K562 (cell line): ENCODE measurements around the gene NEK1. TPM values are rescaled to one million over a fixed set of nuclear protein-coding genes. Genes with fewer than 3 reads are reported as not detected.

Experiments used
- ELK1 ChIP-seq: sonication (generic); formaldehyde crosslinking; IDR thresholded peaks from 2 replicates; pipeline ENCODE4 v1.8.1; 2022; ENCODE audit warnings: missing genetic modification reagents
- FOXJ2 ChIP-seq: fragments of 200-800 bp; sonication (Bioruptor generic); IDR thresholded peaks from 2 replicates; pipeline ENCODE4 v1.6.1; 2016; ENCODE audit warnings: missing genetic modification characterization, missing compliant biosample characterization
- HMGXB4 ChIP-seq: sonication (generic); formaldehyde crosslinking; IDR thresholded peaks from 2 replicates; pipeline ENCODE4 v1.8.1; 2023; ENCODE audit warnings: mild to moderate bottlenecking, missing genetic modification reagents
- HNRNPUL1 ChIP-seq: fragments of 200-400 bp; formaldehyde crosslinking; IDR thresholded peaks from 2 replicates; pipeline ENCODE4 v1.6.1; 2017; ENCODE audit warnings: low read length
- KDM1A ChIP-seq, 2 experiments: fragments of 450-650 bp; IDR thresholded peaks; 2 replicates each; pipeline ENCODE4 v1.6.1; 2016; ENCODE audit warnings: mild to moderate bottlenecking in 2 of 2
- MITF ChIP-seq: IDR thresholded peaks from 2 replicates; pipeline ENCODE4 v1.6.1; 2014; ENCODE audit warnings: antibody characterized with exemption
- NCOA1 ChIP-seq: fragments of 450-650 bp; IDR thresholded peaks from 2 replicates; pipeline ENCODE4 v1.6.1; 2016; ENCODE audit warnings: low read depth
- PKNOX1 ChIP-seq: fragments of 450-650 bp; IDR thresholded peaks from 2 replicates; pipeline ENCODE4 v1.6.1; 2016
- TAF15 ChIP-seq: fragments of 200-400 bp; formaldehyde crosslinking; IDR thresholded peaks from 2 replicates; pipeline ENCODE4 v1.6.1; 2017; ENCODE audit warnings: mild to moderate bottlenecking, low read depth, low read length, moderate library complexity
- TGIF2 ChIP-seq: sonication (generic); formaldehyde crosslinking; IDR thresholded peaks from 2 replicates; pipeline ENCODE4 v1.8.1; 2022; ENCODE audit warnings: mild to moderate bottlenecking, missing genetic modification reagents, moderate library complexity
- XRCC5 ChIP-seq: fragments of 200-400 bp; formaldehyde crosslinking; IDR thresholded peaks from 2 replicates; pipeline ENCODE4 v1.6.1; 2017; ENCODE audit warnings: low read depth, mild to moderate bottlenecking, low read length
- ZBTB43 ChIP-seq: sonication (generic); formaldehyde crosslinking; IDR thresholded peaks from 2 replicates; pipeline ENCODE4 v1.8.0; 2023; ENCODE audit warnings: mild to moderate bottlenecking, missing genetic modification reagents
- ZFPM2 ChIP-seq: fragments of 250-450 bp; sonication (Bioruptor Pico); IDR thresholded peaks from 2 replicates; pipeline ENCODE4 v1.5.1; 2022; ENCODE audit warnings: mild to moderate bottlenecking
- ZKSCAN1 ChIP-seq: fragments of 150-350 bp; IDR thresholded peaks from 2 replicates; pipeline ENCODE4 v1.6.1; 2016; ENCODE audit warnings: low read depth, low read length
- ZNF436 ChIP-seq: fragments of 250-450, 450-650 bp; sonication (Bioruptor Pico); formaldehyde crosslinking; IDR thresholded peaks from 2 replicates; pipeline ENCODE4 v1.7.0; 2020; ENCODE audit warnings: mild to moderate bottlenecking
- ZNF518B ChIP-seq: fragments of 250-450 bp; sonication (Bioruptor Pico); IDR thresholded peaks from 2 replicates; pipeline ENCODE4 v1.5.0; 2021; ENCODE audit warnings: mild to moderate bottlenecking, moderate library complexity
- polyA plus RNA-seq, 8 experiments: library from polyadenylated mRNA; depleted of rRNA in 4 of 8; stranded (reverse) in 5 of 8; unstranded in 3 of 8; fragments of >200 nt; fragmentation: Nextera tagmentation in 2 of 8; fragmentation: Illumina TruSeq in 1 of 8; extraction: Ambion mirVana in 2 of 8; extraction: Trizol in 1 of 8; gene quantifications; 2 replicates each; pipeline versions ENCODE4 v1.2.1 to v1.2.3, GENCODE V29; 2011 to 2014; ENCODE audit warnings: inconsistent platforms in 1 of 8, missing spikeins in 1 of 8
- total RNA-seq, 7 experiments: library from RNA; depleted of rRNA in 6 of 7; stranded (reverse); fragments of >200 nt in 6 of 7; fragmentation: Illumina TruSeq in 2 of 7; extraction: Trizol in 2 of 7; gene quantifications; 2 replicates each; pipeline versions ENCODE4 v1.2.1 to v1.2.3, GENCODE V29; 2011 to 2021; ENCODE audit warnings: low replicate concordance in 1 of 7

The NEK1 gene
- total and polyA plus RNA-seq, 9 of the 15 experiments (the other 6 are each of a cell fraction or from before 2014, with no cell fraction given): 6.2 to 15.7 (median 10.3) TPM

GRCh38 chr4:169619958-169620879 lies 7.8 kb upstream of the NEK1 start, which contains the start of gene CLCN3 (continued):
- no peak for TF ChIP-seq FOXJ2 (tag)
- no peak for TF ChIP-seq ZKSCAN1
- 0 out of 2 replicates have a peak, but pooled peaks have one; percentile 14 for TF ChIP-seq XRCC5
- TF ChIP-seq PKNOX1: peak; percentile 98
- 0 out of 2 replicates have a peak, but pooled peaks have one; percentile 37 for TF ChIP-seq ZBTB43 (CRISPR knock-in tag)
- TF ChIP-seq TGIF2 (CRISPR knock-in tag): no peak
- peak; percentile 48 for TF ChIP-seq NCOA1
- TF ChIP-seq HMGXB4 (CRISPR knock-in tag): no peak
- TF ChIP-seq MITF: no peak
- no peak for TF ChIP-seq ELK1
- no peak for TF ChIP-seq TAF15
- no peak for TF ChIP-seq ZFPM2
- TF ChIP-seq KDM1A (IDR thresholded peaks at IDR 0.05): no peak
- no peak for TF ChIP-seq ZNF436 (CRISPR knock-in tag)
- TF ChIP-seq ZNF518B: no peak
- no peak for TF ChIP-seq HNRNPUL1
